Glutamatergic neuron (in vitro differentiated cells): ENCODE measurements around the gene NR1D2. TPM values are rescaled to one million over a fixed set of nuclear protein-coding genes. Genes with fewer than 3 reads are reported as not detected.
"Not testable (repeated sequence)": the region's sequence is repeated elsewhere in the genome, so short reads cannot be mapped to it uniquely, and the experiment has no call there.

Experiments used
- DNase-seq: peaks from one replicate; pipeline ENCODE4 v3.0.0; 2022
- H3K27ac Mint-ChIP-seq: one replicate; pipeline ENCODE4 v1.8.0; 2020; ENCODE audit warnings: mild to moderate bottlenecking, mixed read lengths, inconsistent platforms; ENCODE audit not compliant: unreplicated experiment
- H3K27me3 Mint-ChIP-seq: one replicate; pipeline ENCODE4 v1.8.0; 2020; ENCODE audit warnings: mild to moderate bottlenecking, moderate library complexity, mixed read lengths, inconsistent platforms; ENCODE audit not compliant: unreplicated experiment
- H3K36me3 Mint-ChIP-seq: one replicate; pipeline ENCODE4 v1.8.0; 2020; ENCODE audit warnings: mild to moderate bottlenecking, mixed read lengths, inconsistent platforms; ENCODE audit not compliant: unreplicated experiment
- H3K4me1 Mint-ChIP-seq: one replicate; pipeline ENCODE4 v1.8.0; 2020; ENCODE audit warnings: mild to moderate bottlenecking, low read depth, mixed read lengths, inconsistent platforms; ENCODE audit not compliant: unreplicated experiment
- H3K4me3 Mint-ChIP-seq: one replicate; pipeline ENCODE4 v1.8.0; 2020; ENCODE audit warnings: mild to moderate bottlenecking, mixed read lengths, inconsistent platforms; ENCODE audit not compliant: unreplicated experiment
- H3K9me3 Mint-ChIP-seq: one replicate; pipeline ENCODE4 v1.8.0; 2020; ENCODE audit warnings: mild to moderate bottlenecking, moderate library complexity, mixed read lengths, inconsistent platforms; ENCODE audit not compliant: unreplicated experiment
- long read RNA-seq: library from polyadenylated mRNA; unstranded; transcript quantifications from one replicate; pipeline ENCODE4 v2.0.0, GENCODE V29; 2020; ENCODE audit not compliant: unreplicated experiment
- total RNA-seq: library from RNA; stranded (reverse); fragmentation: NEBNext Ultra II Directional; extraction: Animal tissue kit (Norgen Biotek cat#: 25700); gene quantifications from one replicate; pipeline ENCODE4 v1.2.1, GENCODE V29; 2021; ENCODE audit not compliant: unreplicated experiment
- TF ChIP-seq, protein P1 (sequence below): fragments of 200-600 bp; sonication (generic); IDR thresholded peaks from one replicate; pipeline ENCODE4 v1.5.0; 2021; ENCODE audit not compliant: partially characterized antibody, unreplicated experiment

Gene NR1D2
- 10.1 TPM for total RNA-seq
- long read RNA-seq, result 0 reads

DNA sequence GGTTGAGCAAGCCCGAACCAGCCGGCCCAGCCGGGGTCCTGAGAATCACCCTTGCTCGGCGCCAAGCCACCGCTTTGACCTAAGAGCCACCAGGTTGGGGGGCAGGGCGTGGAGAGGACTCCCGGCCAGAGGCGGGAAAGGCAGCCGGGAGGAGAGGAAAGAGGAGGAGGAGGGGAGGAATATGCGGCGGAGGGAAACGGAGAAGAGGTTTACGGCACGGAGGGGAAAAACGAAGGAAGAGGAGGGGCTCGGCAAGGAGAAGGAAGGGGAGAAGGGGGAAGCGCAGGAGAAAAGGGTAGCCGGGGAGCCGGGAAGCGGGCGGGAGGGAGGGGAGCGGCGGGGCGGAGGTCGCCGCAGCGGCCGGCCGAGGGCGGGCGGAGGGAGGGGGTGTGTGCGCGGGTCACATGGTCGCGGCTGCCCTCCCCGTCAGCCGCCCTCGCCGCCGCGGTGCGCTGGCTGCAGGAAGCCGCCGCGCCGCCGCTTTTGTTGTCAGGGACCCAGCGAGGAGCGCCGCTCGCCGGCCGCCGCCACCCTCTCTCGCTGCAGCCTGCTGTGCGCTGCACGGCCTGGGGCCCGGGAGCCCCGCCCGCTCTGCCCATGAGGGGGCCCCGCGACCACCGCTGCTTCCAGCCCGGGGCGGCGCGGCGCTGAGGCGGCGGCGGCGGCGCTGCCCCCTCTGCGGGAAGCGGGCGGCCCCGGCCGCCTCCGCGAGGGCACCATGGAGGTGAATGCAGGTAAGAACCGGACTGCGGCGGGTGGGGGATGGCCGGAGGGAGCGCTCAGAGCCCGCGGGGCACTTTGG is at the start of gene NR1D2:
Gene NR1D2 (plus strand): TSS at position 426 of the 802 bp plus-strand sequence. CDS start 293 bp downstream, at position 719.
- DNase-seq, result peak; percentile 88
- Mint-ChIP-seq H3K27ac (peak within 1 kb of the TSS; percentile 81), H3K4me3 (peak within 1 kb of the TSS; percentile 89), H3K4me1 (peaks cover 8% of the 10 kb centered on the region), H3K9me3 (peaks cover 15% of the 10 kb centered on the region), H3K36me3 (no peaks in the 10 kb centered on the region), H3K27me3 (peaks cover 13% of the 10 kb centered on the region)
- TF ChIP-seq, protein P1, sequence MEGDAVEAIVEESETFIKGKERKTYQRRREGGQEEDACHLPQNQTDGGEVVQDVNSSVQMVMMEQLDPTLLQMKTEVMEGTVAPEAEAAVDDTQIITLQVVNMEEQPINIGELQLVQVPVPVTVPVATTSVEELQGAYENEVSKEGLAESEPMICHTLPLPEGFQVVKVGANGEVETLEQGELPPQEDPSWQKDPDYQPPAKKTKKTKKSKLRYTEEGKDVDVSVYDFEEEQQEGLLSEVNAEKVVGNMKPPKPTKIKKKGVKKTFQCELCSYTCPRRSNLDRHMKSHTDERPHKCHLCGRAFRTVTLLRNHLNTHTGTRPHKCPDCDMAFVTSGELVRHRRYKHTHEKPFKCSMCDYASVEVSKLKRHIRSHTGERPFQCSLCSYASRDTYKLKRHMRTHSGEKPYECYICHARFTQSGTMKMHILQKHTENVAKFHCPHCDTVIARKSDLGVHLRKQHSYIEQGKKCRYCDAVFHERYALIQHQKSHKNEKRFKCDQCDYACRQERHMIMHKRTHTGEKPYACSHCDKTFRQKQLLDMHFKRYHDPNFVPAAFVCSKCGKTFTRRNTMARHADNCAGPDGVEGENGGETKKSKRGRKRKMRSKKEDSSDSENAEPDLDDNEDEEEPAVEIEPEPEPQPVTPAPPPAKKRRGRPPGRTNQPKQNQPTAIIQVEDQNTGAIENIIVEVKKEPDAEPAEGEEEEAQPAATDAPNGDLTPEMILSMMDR, result no peak

DNA sequence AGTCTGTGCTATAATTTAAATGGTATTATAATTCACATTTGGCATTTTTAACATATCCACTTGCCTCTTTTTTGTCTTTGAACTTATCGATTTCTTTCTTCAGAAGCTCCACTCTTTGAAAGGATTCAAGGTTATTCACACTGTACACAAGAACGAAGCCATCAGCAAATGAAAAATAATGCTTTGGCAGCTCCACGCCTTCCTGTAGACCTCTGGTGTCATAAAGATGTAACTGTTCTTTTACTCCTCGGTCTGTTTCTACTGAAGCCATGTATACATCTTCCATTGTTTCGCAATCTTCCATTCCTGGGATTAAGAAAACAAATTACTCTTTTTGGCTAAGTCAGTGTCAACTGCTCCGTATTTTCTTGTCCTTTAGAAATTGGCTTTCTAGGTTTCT is 44.3 kb upstream of the NR1D2 start:
- TF ChIP-seq, protein P1, result no peak
- Mint-ChIP-seq H3K27ac (no peak overlapping the region), H3K9me3 (no peaks in the 10 kb centered on the region), H3K4me1 (peaks cover 2% of the 10 kb centered on the region), H3K27me3 (peaks cover 6% of the 10 kb centered on the region), H3K36me3 (peaks cover 22% of the 10 kb centered on the region), H3K4me3 (no peak overlapping the region)
- no peak for DNase-seq

DNA sequence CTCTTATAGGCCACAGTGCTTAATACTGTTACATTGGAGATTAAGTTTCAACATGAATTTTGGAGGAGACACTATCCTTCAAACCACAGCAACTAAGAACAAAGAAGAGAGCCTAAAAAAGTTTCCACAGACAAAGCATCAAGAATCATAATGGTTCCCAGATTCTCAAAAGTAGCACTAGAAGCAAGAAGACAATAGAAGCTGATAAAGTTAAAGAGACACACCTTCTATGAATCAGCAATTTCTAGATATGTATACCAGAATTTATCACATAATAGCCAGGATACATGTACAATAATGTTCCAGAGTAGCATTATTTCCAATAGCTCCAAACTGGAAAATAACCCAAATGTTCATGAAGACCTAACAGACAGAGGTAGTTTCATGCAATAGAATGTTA is 40.5 kb upstream of the NR1D2 start:
- no peak for DNase-seq
- TF ChIP-seq, protein P1, result no peak
- H3K9me3 Mint-ChIP-seq, result no peaks in the 10 kb centered on the region
- H3K4me3 Mint-ChIP-seq, result no peak overlapping the region
- no peak overlapping the region for H3K27ac Mint-ChIP-seq
- peaks cover 2% of the 10 kb centered on the region for H3K27me3 Mint-ChIP-seq
- peaks cover 8% of the 10 kb centered on the region for H3K36me3 Mint-ChIP-seq
- H3K4me1 Mint-ChIP-seq, result peaks cover 2% of the 10 kb centered on the region

DNA sequence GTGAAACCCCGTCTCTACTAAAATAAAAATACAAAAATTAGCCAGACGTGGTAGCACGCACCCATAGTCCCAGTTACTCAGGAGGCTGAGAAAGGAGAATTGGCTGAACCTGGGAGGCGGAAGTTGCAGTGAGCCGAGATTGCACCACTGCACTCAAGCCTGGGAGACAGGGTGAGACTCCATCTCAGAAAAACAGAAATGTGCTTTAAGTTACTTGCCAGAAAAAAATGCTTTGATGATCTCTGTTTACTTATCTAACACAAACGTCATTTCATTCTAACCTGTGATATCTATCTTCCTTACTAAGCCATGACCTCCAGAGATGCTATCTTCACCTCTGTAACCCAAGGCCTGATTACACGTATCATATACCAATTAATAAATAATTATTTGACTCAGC is 35.7 kb upstream of the NR1D2 start:
- no peak overlapping the region for H3K27ac Mint-ChIP-seq
- no peaks in the 10 kb centered on the region for H3K9me3 Mint-ChIP-seq
- H3K4me1 Mint-ChIP-seq, result peaks cover 5% of the 10 kb centered on the region
- no peak overlapping the region for H3K4me3 Mint-ChIP-seq
- no peaks in the 10 kb centered on the region for H3K27me3 Mint-ChIP-seq
- H3K36me3 Mint-ChIP-seq, result no peaks in the 10 kb centered on the region
- TF ChIP-seq, protein P1, result no peak
- DNase-seq, result no peak

DNA sequence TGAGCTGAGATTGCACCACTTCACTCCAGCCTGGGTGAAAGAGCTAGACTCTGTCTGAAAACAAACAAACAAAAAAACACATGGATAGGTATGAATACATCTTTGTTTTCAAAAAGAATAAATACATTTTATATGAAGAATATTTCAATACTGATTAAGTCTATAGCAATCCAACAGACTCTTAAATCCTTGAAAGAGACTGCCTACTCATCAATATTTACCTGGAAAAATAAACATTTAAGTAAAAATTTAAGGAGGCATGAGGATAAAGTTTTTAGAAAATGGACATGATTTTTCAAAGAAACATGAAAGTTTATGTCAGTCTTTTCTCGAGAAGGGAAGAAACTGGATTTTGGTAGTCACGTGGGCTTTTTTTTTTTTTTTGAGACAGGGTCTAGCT is 33.7 kb upstream of the NR1D2 start:
- H3K36me3 Mint-ChIP-seq, result no peaks in the 10 kb centered on the region
- no peak for DNase-seq
- peaks cover 2% of the 10 kb centered on the region for H3K27me3 Mint-ChIP-seq
- no peak overlapping the region for H3K27ac Mint-ChIP-seq
- H3K4me3 Mint-ChIP-seq, result no peak overlapping the region
- TF ChIP-seq, protein P1, result no peak
- H3K9me3 Mint-ChIP-seq, result peaks cover 3% of the 10 kb centered on the region
- peaks cover 15% of the 10 kb centered on the region for H3K4me1 Mint-ChIP-seq

DNA sequence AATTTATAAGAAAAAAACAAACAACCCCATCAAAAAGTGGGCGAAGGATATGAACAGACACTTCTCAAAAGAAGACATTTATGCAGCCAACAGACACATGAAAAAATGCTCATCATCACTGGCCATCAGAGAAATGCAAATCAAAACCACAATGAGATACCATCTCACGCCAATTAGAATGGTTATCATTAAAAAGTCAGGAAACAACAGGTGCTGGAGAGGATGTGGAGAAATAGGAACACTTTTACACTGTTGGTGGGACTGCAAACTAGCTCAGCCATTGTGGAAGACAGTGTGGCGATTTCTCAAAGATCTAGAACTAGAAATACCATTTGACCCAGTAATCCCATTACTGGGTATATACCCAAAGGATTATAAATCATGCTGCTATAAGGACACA is 32.8 kb upstream of the NR1D2 start:
- not testable (repeated sequence) for H3K36me3 Mint-ChIP-seq, H3K4me3 Mint-ChIP-seq, H3K27ac Mint-ChIP-seq, H3K27me3 Mint-ChIP-seq, H3K9me3 Mint-ChIP-seq, DNase-seq
- H3K4me1 Mint-ChIP-seq, result peaks cover 15% of the 10 kb centered on the region
